Sigmoid colon (tissue), 7 donors: ENCODE results near the gene SCGB1D2. TPM values are rescaled to one million over a fixed set of nuclear protein-coding genes. Genes with fewer than 3 reads are reported as not detected.
"Not testable (repeated sequence)": the region's sequence is repeated elsewhere in the genome, so short reads cannot be mapped to it uniquely, and the experiment has no call there.

Source experiments
- DNase-seq: peaks from one replicate; pipeline ENCODE4 v3.0.0-alpha.2; 2019
- H3K27ac ChIP-seq, 4 donors: fragments of 200-600 bp; sonication (generic); one replicate each; pipeline ENCODE4 v1.5.1; 2016 to 2019; ENCODE audit warnings: mild to moderate bottlenecking in 1 of 4
- H3K27me3 ChIP-seq, 3 donors: fragments of 200-600 bp; sonication (generic); one replicate each; pipeline ENCODE4 v1.5.1; 2019; ENCODE audit warnings: mild to moderate bottlenecking in 1 of 3
- H3K36me3 ChIP-seq, 4 donors: fragments of 200-600 bp; sonication (generic); one replicate each; pipeline ENCODE4 v1.5.1; 2016 to 2019
- H3K4me1 ChIP-seq, 4 donors: fragments of 200-600 bp; sonication (generic); one replicate each; pipeline ENCODE4 v1.5.1; 2017 to 2019
- H3K4me3 ChIP-seq, 4 donors: fragments of 200-600 bp; sonication (generic); one replicate each; pipeline ENCODE4 v1.5.1; 2017 to 2019; ENCODE audit warnings: mild to moderate bottlenecking in 2 of 4, moderate library complexity in 1 of 4
- H3K9me3 ChIP-seq, 4 donors: fragments of 200-600 bp in 3 of 4; sonication (generic) in 3 of 4; one replicate each; pipeline versions ENCODE4 v1.5.1 to v1.6.1; 2013 to 2019
- CTCF ChIP-seq, 4 experiments: fragments of 450-650 bp in 3 of 4; fragments of 200-600 bp in 1 of 4; IDR thresholded peaks; one replicate each; pipeline ENCODE4 v1.5.1; 2016 to 2019; ENCODE audit warnings: antibody characterized with exemption in 4 of 4, mild to moderate bottlenecking in 3 of 4, moderate library complexity in 2 of 4
- EP300 ChIP-seq, 4 donors: sonication (generic); formaldehyde crosslinking; IDR thresholded peaks; one replicate each; pipeline ENCODE4 v1.6.1; 2017; ENCODE audit warnings: antibody characterized with exemption in 4 of 4
- POLR2A ChIP-seq, 2 donors: fragments of 450-650 bp; IDR thresholded peaks; one replicate each; pipeline ENCODE4 v1.6.1; 2016; ENCODE audit warnings: antibody characterized with exemption in 2 of 2, mild to moderate bottlenecking in 2 of 2, moderate library complexity in 2 of 2
- POLR2AphosphoS5 ChIP-seq, 4 donors: sonication (generic); formaldehyde crosslinking; IDR thresholded peaks; one replicate each; pipeline ENCODE4 v1.6.1; 2017; ENCODE audit warnings: antibody characterized with exemption in 4 of 4
- WGBS, 2 donors: extraction: QIAGEN DNeasy Blood & Tissue Kit; methylation state at CpG; one replicate each; pipeline ENCODE4 v1.1.7; 2013; 5-methylcytosine and 5-hydroxymethylcytosine counted together
- intact Hi-C: fragments of 100-400 bp; cut with DNase I; formaldehyde crosslinking; loops from one replicate; pipeline ENCODE4 v1.15.1; 2023
- polyA plus RNA-seq, 3 donors: library from polyadenylated mRNA; stranded (reverse); fragments of 200-250 nt; gene quantifications; one replicate each; pipeline ENCODE4 v1.2.3, GENCODE V29; 2013
- total RNA-seq, 4 donors: library from RNA; depleted of rRNA; stranded (reverse); fragments of >200 nt; gene quantifications; one replicate each; pipeline ENCODE4 v1.1.0, GENCODE V29; 2016
- donor health status: healthy with polysubstance abuse.
- donor health status: Bipolar disorder and iron deficiency.
- donor health status: healthy.

The SCGB1D2 gene
- total and polyA plus RNA-seq, 7 donors = not detected

- H3K9me3 ChIP-seq = no peaks in the 10 kb centered on the region
- WGBS, 2 donors = 77 to 84% methylated on average over 6 of the region's 6 CpGs
- no peak overlapping the region for H3K4me3 ChIP-seq
- no peaks in the 10 kb centered on the region for H3K27me3 ChIP-seq
- H3K4me1 ChIP-seq = no peaks in the 10 kb centered on the region
- intact Hi-C loops = no loop called here
- no peak for DNase-seq
- TF ChIP-seq POLR2AphosphoS5 (IDR thresholded peaks at IDR 0.05) (no peak), CTCF (IDR thresholded peaks at IDR 0.05) (no peak), EP300 (IDR thresholded peaks at IDR 0.05) (no peak), POLR2A (IDR thresholded peaks at IDR 0.05) (no peak)
- no peaks in the 10 kb centered on the region for H3K36me3 ChIP-seq
- no peak overlapping the region for H3K27ac ChIP-seq
These were observed 39.1 kb upstream of the SCGB1D2 start for GRCh38 chr11:62202910-62203309.

- no peaks in the 10 kb centered on the region for H3K27me3 ChIP-seq
- WGBS, 2 donors = 91 to 94% methylated on average over 5 of the region's 5 CpGs
- intact Hi-C loops = no loop called here
- no peak for DNase-seq
- no peak overlapping the region for H3K27ac ChIP-seq
- H3K9me3 ChIP-seq = no peaks in the 10 kb centered on the region
- H3K36me3 ChIP-seq = no peaks in the 10 kb centered on the region
- TF ChIP-seq POLR2A (IDR thresholded peaks at IDR 0.05) = no peak
- no peak for TF ChIP-seq EP300 (IDR thresholded peaks at IDR 0.05)
- TF ChIP-seq CTCF (IDR thresholded peaks at IDR 0.05) = no peak
- no peak for TF ChIP-seq POLR2AphosphoS5 (IDR thresholded peaks at IDR 0.05)
- H3K4me1 ChIP-seq = no peaks in the 10 kb centered on the region
- H3K4me3 ChIP-seq = no peak overlapping the region
These were observed 37.6 kb upstream of the SCGB1D2 start for GRCh38 chr11:62204430-62204829.

GRCh38 chr11:62205441-62205840 lies 36.6 kb upstream of the SCGB1D2 start:
- TF ChIP-seq POLR2A (IDR thresholded peaks at IDR 0.05) (no peak), POLR2AphosphoS5 (IDR thresholded peaks at IDR 0.05) (no peak), EP300 (IDR thresholded peaks at IDR 0.05) (no peak), CTCF (IDR thresholded peaks at IDR 0.05) (no peak)
- no peaks in the 10 kb centered on the region for H3K27me3 ChIP-seq
- DNase-seq = no peak
- no peak overlapping the region for H3K4me3 ChIP-seq
- H3K9me3 ChIP-seq = no peaks in the 10 kb centered on the region
- 92 to 94% methylated on average over 7 of the region's 7 CpGs for WGBS, 2 donors
- no peak overlapping the region for H3K27ac ChIP-seq
- intact Hi-C loops = no loop called here
- no peaks in the 10 kb centered on the region for H3K4me1 ChIP-seq
- H3K36me3 ChIP-seq = no peaks in the 10 kb centered on the region

GRCh38 chr11:62206276-62207066 lies 35.6 kb upstream of the SCGB1D2 start:
- intact Hi-C loops, H3K9me3 ChIP-seq, H3K4me1 ChIP-seq, H3K4me3 ChIP-seq, H3K36me3 ChIP-seq, H3K27ac ChIP-seq, H3K27me3 ChIP-seq, DNase-seq: not testable (repeated sequence)
- 93 to 94% methylated on average over 12 of the region's 12 CpGs for WGBS, 2 donors

- Histone ChIP-seq H3K27me3 (no peaks in the 10 kb centered on the region), H3K36me3 (no peaks in the 10 kb centered on the region), H3K27ac (no peak overlapping the region), H3K4me1 (no peaks in the 10 kb centered on the region), H3K4me3 (no peak overlapping the region), H3K9me3 (no peaks in the 10 kb centered on the region)
- 73 to 78% methylated on average over 4 of the region's 4 CpGs for WGBS, 2 donors
- no peak for TF ChIP-seq POLR2A (IDR thresholded peaks at IDR 0.05)
- no peak for DNase-seq
- intact Hi-C loops = no loop called here
These were observed 33.3 kb upstream of the SCGB1D2 start for GRCh38 chr11:62208785-62209144.

GRCh38 chr11:62217191-62217748 lies 24.8 kb upstream of the SCGB1D2 start:
- intact Hi-C loops = no loop called here
- H3K27me3 ChIP-seq = no peaks in the 10 kb centered on the region
- no peaks in the 10 kb centered on the region for H3K36me3 ChIP-seq
- no peak overlapping the region for H3K4me3 ChIP-seq
- H3K9me3 ChIP-seq = peaks cover 0 to 5% (median 2%) of the 10 kb centered on the region in 4 donors
- WGBS, 2 donors = 39 to 46% methylated on average over 5 of the region's 5 CpGs
- no peak overlapping the region for H3K27ac ChIP-seq
- TF ChIP-seq EP300 (IDR thresholded peaks at IDR 0.05) (no peak), POLR2A (IDR thresholded peaks at IDR 0.05) (no peak), CTCF (IDR thresholded peaks at IDR 0.05) (no peak), POLR2AphosphoS5 (IDR thresholded peaks at IDR 0.05) (no peak)
- H3K4me1 ChIP-seq = no peaks in the 10 kb centered on the region
- DNase-seq = no peak
